Naive B cell (primary cell): ENCODE results near the gene TMEFF2. TPM values are rescaled to one million over a fixed set of nuclear protein-coding genes. Genes with fewer than 3 reads are reported as not detected.

Experiments
- ATAC-seq, 2 donors: fragments of 150-1000 bp; cut with Tn5 transposase; 2 replicates each; pipeline ENCODE4 v1.10.0; 2021; ENCODE audit warnings: low read depth in 2 of 2, mild to moderate bottlenecking in 2 of 2, moderate library complexity in 2 of 2
- DNase-seq: peaks from one replicate; pipeline ENCODE4 v3.0.0; 2022
- H3K27ac Mint-ChIP-seq, 6 donors: one replicate each; pipeline ENCODE4 v1.8.0; 2020 to 2022; ENCODE audit warnings: mild to moderate bottlenecking in 6 of 6, mixed read lengths in 6 of 6, moderate library complexity in 5 of 6, inconsistent platforms in 2 of 6
- H3K27me3 Mint-ChIP-seq, 3 donors: one replicate each; pipeline ENCODE4 v1.8.0; 2021 to 2022; ENCODE audit warnings: mixed read lengths in 3 of 3, mild to moderate bottlenecking in 1 of 3
- H3K36me3 Mint-ChIP-seq, 2 donors: one replicate each; pipeline ENCODE4 v1.8.0; 2020 to 2022; ENCODE audit warnings: mixed read lengths in 2 of 2, inconsistent platforms in 1 of 2, mild to moderate bottlenecking in 1 of 2
- H3K4me1 Mint-ChIP-seq, 3 donors: one replicate each; pipeline ENCODE4 v1.8.0; 2020 to 2022; ENCODE audit warnings: mixed read lengths in 3 of 3, inconsistent platforms in 1 of 3, mild to moderate bottlenecking in 1 of 3, moderate library complexity in 1 of 3
- H3K4me3 Mint-ChIP-seq, 8 donors: one replicate each; pipeline ENCODE4 v1.8.0; 2020 to 2022; ENCODE audit warnings: mild to moderate bottlenecking in 8 of 8, mixed read lengths in 8 of 8, moderate library complexity in 8 of 8, inconsistent platforms in 2 of 8
- H3K9me3 Mint-ChIP-seq, 7 donors: one replicate each; pipeline ENCODE4 v1.8.0; 2020 to 2022; ENCODE audit warnings: mixed read lengths in 7 of 7, mild to moderate bottlenecking in 5 of 7, inconsistent platforms in 2 of 7, moderate library complexity in 1 of 7
- polyA plus RNA-seq, 6 donors: library from polyadenylated mRNA; unstranded; fragments of 300-500 nt; fragmentation: Illumina TruSeq; gene quantifications; one replicate each; pipeline ENCODE4 v1.2.3, GENCODE V29; 2021; ENCODE audit warnings: low read depth in 6 of 6

The TMEFF2 gene
- polyA plus RNA-seq, 6 donors from 2014 or later, result not detected

- Mint-ChIP-seq H3K27ac (no peak overlapping the region), H3K4me3 (no peak overlapping the region), H3K4me1 (no peaks in the 10 kb centered on the region), H3K36me3 (no peaks in the 10 kb centered on the region), H3K27me3 (peaks cover 0 to 6% (median 0%) of the 10 kb centered on the region in 3 donors), H3K9me3 (no peaks in the 10 kb centered on the region)
- ATAC-seq (no peak), DNase-seq (no peak)
Measured at GRCh38 chr2:192029089-192029488, 165.6 kb downstream of the TMEFF2 start.

- H3K36me3 Mint-ChIP-seq, result no peaks in the 10 kb centered on the region
- H3K27ac Mint-ChIP-seq, result no peak overlapping the region
- H3K4me1 Mint-ChIP-seq, result no peaks in the 10 kb centered on the region
- DNase-seq (no peak), ATAC-seq (no peak)
- no peak overlapping the region for H3K4me3 Mint-ChIP-seq
- peaks cover 0 to 6% (median 0%) of the 10 kb centered on the region in 3 donors for H3K27me3 Mint-ChIP-seq
- H3K9me3 Mint-ChIP-seq, result no peaks in the 10 kb centered on the region
Measured at GRCh38 chr2:192026825-192027120, 168.0 kb downstream of the TMEFF2 start.

- Mint-ChIP-seq H3K27me3 (peaks cover 0 to 6% (median 0%) of the 10 kb centered on the region in 3 donors), H3K4me1 (no peaks in the 10 kb centered on the region), H3K36me3 (no peaks in the 10 kb centered on the region), H3K27ac (no peak overlapping the region), H3K4me3 (no peak overlapping the region), H3K9me3 (no peaks in the 10 kb centered on the region)
- no peak for ATAC-seq
- DNase-seq, result no peak
Measured at GRCh38 chr2:192026059-192026824, 168.5 kb downstream of the TMEFF2 start.

- Mint-ChIP-seq H3K27ac (no peak overlapping the region), H3K4me1 (no peaks in the 10 kb centered on the region), H3K4me3 (no peak overlapping the region), H3K9me3 (no peaks in the 10 kb centered on the region), H3K36me3 (no peaks in the 10 kb centered on the region), H3K27me3 (peaks cover 0 to 6% (median 0%) of the 10 kb centered on the region in 3 donors)
- no peak for ATAC-seq
- no peak for DNase-seq
Measured at GRCh38 chr2:192025637-192026036, 169.1 kb downstream of the TMEFF2 start.

GRCh38 chr2:192023006-192023405 is 171.7 kb downstream of the TMEFF2 start:
- ATAC-seq (no peak), DNase-seq (no peak)
- Mint-ChIP-seq H3K36me3 (no peaks in the 10 kb centered on the region), H3K4me1 (no peaks in the 10 kb centered on the region), H3K9me3 (no peaks in the 10 kb centered on the region), H3K27ac (no peak overlapping the region), H3K27me3 (peaks cover 0 to under 1% (median 0%) of the 10 kb centered on the region in 3 donors), H3K4me3 (no peak overlapping the region)

GRCh38 chr2:192017844-192018243 is 176.9 kb downstream of the TMEFF2 start:
- Mint-ChIP-seq H3K36me3 (no peaks in the 10 kb centered on the region), H3K9me3 (no peaks in the 10 kb centered on the region), H3K27me3 (no peaks in the 10 kb centered on the region), H3K4me3 (no peak overlapping the region), H3K4me1 (no peaks in the 10 kb centered on the region), H3K27ac (no peak overlapping the region)
- no peak for ATAC-seq
- no peak for DNase-seq

- Mint-ChIP-seq H3K9me3 (no peaks in the 10 kb centered on the region), H3K27me3 (no peaks in the 10 kb centered on the region), H3K27ac (no peak overlapping the region), H3K4me1 (no peaks in the 10 kb centered on the region), H3K4me3 (no peak overlapping the region), H3K36me3 (no peaks in the 10 kb centered on the region)
- ATAC-seq (no peak), DNase-seq (no peak)
Measured at GRCh38 chr2:192016265-192016664, 178.5 kb downstream of the TMEFF2 start.

GRCh38 chr2:192013211-192013610 is 181.5 kb downstream of the TMEFF2 start:
- H3K27me3 Mint-ChIP-seq, result no peaks in the 10 kb centered on the region
- no peaks in the 10 kb centered on the region for H3K36me3 Mint-ChIP-seq
- no peaks in the 10 kb centered on the region for H3K4me1 Mint-ChIP-seq
- ATAC-seq (no peak), DNase-seq (no peak)
- H3K9me3 Mint-ChIP-seq, result no peaks in the 10 kb centered on the region
- H3K27ac Mint-ChIP-seq, result no peak overlapping the region
- H3K4me3 Mint-ChIP-seq, result no peak overlapping the region

- Mint-ChIP-seq H3K4me1 (no peaks in the 10 kb centered on the region), H3K36me3 (no peaks in the 10 kb centered on the region), H3K9me3 (no peaks in the 10 kb centered on the region), H3K27me3 (no peaks in the 10 kb centered on the region), H3K27ac (no peak overlapping the region), H3K4me3 (no peak overlapping the region)
- DNase-seq, result no peak
- ATAC-seq, result no peak
Measured at GRCh38 chr2:192011196-192011595, 183.5 kb downstream of the TMEFF2 start.

- no peak overlapping the region for H3K27ac Mint-ChIP-seq
- H3K4me1 Mint-ChIP-seq, result no peaks in the 10 kb centered on the region
- ATAC-seq (no peak), DNase-seq (no peak)
- H3K36me3 Mint-ChIP-seq, result no peaks in the 10 kb centered on the region
- no peaks in the 10 kb centered on the region for H3K9me3 Mint-ChIP-seq
- H3K4me3 Mint-ChIP-seq, result no peak overlapping the region
- H3K27me3 Mint-ChIP-seq, result peaks cover 0 to 4% (median 0%) of the 10 kb centered on the region in 3 donors
Measured at GRCh38 chr2:192010073-192010472, 184.7 kb downstream of the TMEFF2 start.

GRCh38 chr2:192007581-192008228 is 187.0 kb downstream of the TMEFF2 start:
- Mint-ChIP-seq H3K4me3 (no peak overlapping the region), H3K36me3 (no peaks in the 10 kb centered on the region)

GRCh38 chr2:192005211-192005610 is 189.5 kb downstream of the TMEFF2 start:
- ATAC-seq (no peak), DNase-seq (no peak)
- Mint-ChIP-seq H3K9me3 (no peaks in the 10 kb centered on the region), H3K27me3 (peaks cover 0 to 4% (median 0%) of the 10 kb centered on the region in 3 donors), H3K36me3 (no peaks in the 10 kb centered on the region), H3K4me1 (no peaks in the 10 kb centered on the region), H3K27ac (no peak overlapping the region), H3K4me3 (no peak overlapping the region)

More at GRCh38 chr2:192007581-192008228, 187.0 kb downstream of the TMEFF2 start:
- Mint-ChIP-seq H3K9me3 (no peaks in the 10 kb centered on the region), H3K27ac (no peak overlapping the region), H3K4me1 (no peaks in the 10 kb centered on the region), H3K27me3 (peaks cover 0 to 4% (median 0%) of the 10 kb centered on the region in 3 donors)
- DNase-seq (no peak), ATAC-seq (no peak)

GRCh38 chr2:192004188-192004963 is 190.4 kb downstream of the TMEFF2 start:
- H3K27ac Mint-ChIP-seq, result no peak overlapping the region
- peaks cover 0 to 4% (median 0%) of the 10 kb centered on the region in 3 donors for H3K27me3 Mint-ChIP-seq
- DNase-seq (no peak), ATAC-seq (no peak)
- no peaks in the 10 kb centered on the region for H3K36me3 Mint-ChIP-seq
- no peaks in the 10 kb centered on the region for H3K9me3 Mint-ChIP-seq
- no peaks in the 10 kb centered on the region for H3K4me1 Mint-ChIP-seq
- H3K4me3 Mint-ChIP-seq, result no peak overlapping the region

GRCh38 chr2:192002418-192002817 is 192.3 kb downstream of the TMEFF2 start:
- no peaks in the 10 kb centered on the region for H3K9me3 Mint-ChIP-seq
- H3K27me3 Mint-ChIP-seq, result peaks cover 0 to 4% (median 0%) of the 10 kb centered on the region in 3 donors
- no peaks in the 10 kb centered on the region for H3K4me1 Mint-ChIP-seq
- DNase-seq, result no peak
- H3K4me3 Mint-ChIP-seq, result no peak overlapping the region
- ATAC-seq, result no peak
- no peaks in the 10 kb centered on the region for H3K36me3 Mint-ChIP-seq
- no peak overlapping the region for H3K27ac Mint-ChIP-seq
